ENCODE measurements around the gene SERP2.

Gene SERP2

GRCh38 chr13:44333950-44334655 lies 39.5 kb upstream of the SERP2 start:
- no peak for TF ChIP-seq CTCF (IDR thresholded peaks at IDR 0.05; ENCODE audit: low read depth, low read length, missing control alignments)
- DNase-seq (ENCODE audit: extremely low read depth, low read depth), result no peak

GRCh38 chr13:44334751-44335150 lies 38.9 kb upstream of the SERP2 start:
- no peak for DNase-seq (ENCODE audit: extremely low read depth, low read depth)
- TF ChIP-seq CTCF (IDR thresholded peaks at IDR 0.05; ENCODE audit: low read depth, low read length, missing control alignments), result no peak
- H3K4me3 ChIP-seq (replicated peaks; ENCODE audit: low read depth, low read length), result no peak overlapping the region

More at GRCh38 chr13:44333950-44334655, 39.5 kb upstream of the SERP2 start:
- H3K4me3 ChIP-seq (replicated peaks; ENCODE audit: low read depth, low read length), result no peak overlapping the region

- TF ChIP-seq CTCF (IDR thresholded peaks at IDR 0.05; ENCODE audit: low read depth, low read length, missing control alignments), result no peak
- no peak for DNase-seq (ENCODE audit: extremely low read depth, low read depth)
- no peak overlapping the region for H3K4me3 ChIP-seq (replicated peaks; ENCODE audit: low read depth, low read length)
Observed at GRCh38 chr13:44336934-44337333, 36.7 kb upstream of the SERP2 start.

- TF ChIP-seq CTCF (IDR thresholded peaks at IDR 0.05; ENCODE audit: low read depth, low read length, missing control alignments), result no peak
- no peak overlapping the region for H3K4me3 ChIP-seq (replicated peaks; ENCODE audit: low read depth, low read length)
- DNase-seq (ENCODE audit: extremely low read depth, low read depth), result no peak
Observed at GRCh38 chr13:44337581-44337980, 36.0 kb upstream of the SERP2 start.

- no peak overlapping the region for H3K4me3 ChIP-seq (replicated peaks; ENCODE audit: low read depth, low read length)
- DNase-seq (ENCODE audit: extremely low read depth, low read depth), result no peak
- TF ChIP-seq CTCF (IDR thresholded peaks at IDR 0.05; ENCODE audit: low read depth, low read length, missing control alignments), result no peak
Observed at GRCh38 chr13:44340508-44340907, 33.1 kb upstream of the SERP2 start.

GRCh38 chr13:44342741-44343140 lies 30.9 kb upstream of the SERP2 start:
- no peak for DNase-seq (ENCODE audit: extremely low read depth, low read depth)
- TF ChIP-seq CTCF (IDR thresholded peaks at IDR 0.05; ENCODE audit: low read depth, low read length, missing control alignments), result no peak
- H3K4me3 ChIP-seq (replicated peaks; ENCODE audit: low read depth, low read length), result no peak overlapping the region

GRCh38 chr13:44346534-44346933 lies 27.1 kb upstream of the SERP2 start:
- H3K4me3 ChIP-seq (replicated peaks; ENCODE audit: low read depth, low read length), result no peak overlapping the region
- no peak for TF ChIP-seq CTCF (IDR thresholded peaks at IDR 0.05; ENCODE audit: low read depth, low read length, missing control alignments)

More at GRCh38 chr13:44346534-44346933, 27.1 kb upstream of the SERP2 start:
- DNase-seq (ENCODE audit: extremely low read depth, low read depth), result no peak

Data from HFF-Myc (cell line).